GM12875 (cell line): ENCODE results near the gene STX1B.

Experiments used
- H3K4me3 ChIP-seq: one replicate; pipeline ENCODE4 v1.5.1; 2011; ENCODE audit warnings: low read depth, low read length, control low read depth
- CTCF ChIP-seq: IDR thresholded peaks from 2 replicates; pipeline ENCODE4 v1.5.1; 2011; ENCODE audit warnings: low read depth, mild to moderate bottlenecking, control low read depth, inconsistent platforms, low read length, moderate library complexity, borderline replicate concordance; ENCODE audit not compliant: insufficient read depth

The STX1B gene

GRCh38 chr16:30948667-30949649, 61.5 kb downstream of the STX1B start, which contains the start of gene ORAI3:
Gene ORAI3 (plus strand): TSS chr16:30949068. CDS start chr16:30949290, 222 bp downstream.
- peak within 1 kb of the TSS; percentile 86 for H3K4me3 ChIP-seq
- TF ChIP-seq CTCF: no peak

- H3K4me3 ChIP-seq: peak overlapping the region; percentile 86
- no peak for TF ChIP-seq CTCF
Measured at GRCh38 chr16:30947859-30948666, 62.4 kb downstream of the STX1B start.

- no peak overlapping the region for H3K4me3 ChIP-seq
- no peak for TF ChIP-seq CTCF
Measured at GRCh38 chr16:30947541-30947858, 62.9 kb downstream of the STX1B start.

- TF ChIP-seq CTCF: no peak
- H3K4me3 ChIP-seq: no peak overlapping the region
Measured at GRCh38 chr16:30946671-30947540, 63.5 kb downstream of the STX1B start.

GRCh38 chr16:30944352-30944751, 66.1 kb downstream of the STX1B start:
- TF ChIP-seq CTCF: no peak
- H3K4me3 ChIP-seq: no peak overlapping the region

GRCh38 chr16:30942426-30942806, 68.0 kb downstream of the STX1B start:
- H3K4me3 ChIP-seq: no peak overlapping the region
- no peak for TF ChIP-seq CTCF
